Activated T-cell treated with anti-CD3 and anti-CD28 coated beads, Interleukin-2, amount 50 U/mL, for 4 hours (primary cell): ENCODE measurements around the gene DCP2. TPM values are rescaled to one million over a fixed set of nuclear protein-coding genes. Genes with fewer than 3 reads are reported as not detected.

Source experiments
- total RNA-seq, 3 donors: library from RNA; stranded (reverse); gene quantifications; one replicate each; pipeline ENCODE4 v1.2.1, GENCODE V29; 2021

DCP2 gene
- total RNA-seq, 3 donors from 2014 or later, result 36.8 to 42.1 (median 41.1) TPM

Other genes starting within 250 kb of the DCP2 start
- gene APC, start 238.9 kb upstream of the DCP2 start, total RNA-seq, result 10 to 100 TPM; 18.8 to 19.9 (median 19.7) TPM
- gene SRP19, start 115.5 kb upstream of the DCP2 start, total RNA-seq, result 10 to 100 TPM; 72.6 to 83.7 (median 80.4) TPM
- gene REEP5, start 54.6 kb upstream of the DCP2 start, total RNA-seq, result 10 to 100 TPM; 53.6 to 60.0 (median 58.7) TPM